GM12892 (cell line): ENCODE measurements around the gene NECAB3.
"Not testable (repeated sequence)": the region's sequence is repeated elsewhere in the genome, so short reads cannot be mapped to it uniquely, and the experiment has no call there.

Experiments
- DNase-seq: peaks from one replicate; pipeline ENCODE4 v3.0.0; 2011; ENCODE audit not compliant: insufficient read length
- FAIRE-seq: peaks from 2 replicates; lab custom pipeline; 2011; peaks lifted over from hg19 to GRCh38; lab: Jason Lieb, UNC
- POLR2A ChIP-seq: IDR thresholded peaks from 2 replicates; pipeline ENCODE4 v1.6.1; 2011; ENCODE audit warnings: low read depth, low read length, control low read depth
- POLR2AphosphoS5 ChIP-seq: IDR thresholded peaks from 2 replicates; pipeline ENCODE4 v1.6.1; 2011; ENCODE audit warnings: low read depth, low read length, control low read depth
- TAF1 ChIP-seq: IDR thresholded peaks from 2 replicates; pipeline ENCODE4 v1.6.1; 2011; ENCODE audit warnings: low read depth, mild to moderate bottlenecking, control low read depth, low read length, borderline replicate concordance

The NECAB3 gene

GRCh38 chr20:33709398-33709797 lies 35.2 kb upstream of the NECAB3 start:
- no peak for FAIRE-seq
- DNase-seq = no peak
- TF ChIP-seq TAF1 (no peak), POLR2A (no peak)

GRCh38 chr20:33707668-33708067 lies 33.4 kb upstream of the NECAB3 start:
- DNase-seq = no peak
- TF ChIP-seq POLR2AphosphoS5 (no peak), POLR2A (no peak), TAF1 (no peak)
- FAIRE-seq = no peak

GRCh38 chr20:33704197-33704924 lies 30.1 kb upstream of the NECAB3 start:
- no peak for DNase-seq
- TF ChIP-seq POLR2AphosphoS5 = no peak
- no peak for TF ChIP-seq POLR2A
- no peak for TF ChIP-seq TAF1
- FAIRE-seq = no peak

DNA sequence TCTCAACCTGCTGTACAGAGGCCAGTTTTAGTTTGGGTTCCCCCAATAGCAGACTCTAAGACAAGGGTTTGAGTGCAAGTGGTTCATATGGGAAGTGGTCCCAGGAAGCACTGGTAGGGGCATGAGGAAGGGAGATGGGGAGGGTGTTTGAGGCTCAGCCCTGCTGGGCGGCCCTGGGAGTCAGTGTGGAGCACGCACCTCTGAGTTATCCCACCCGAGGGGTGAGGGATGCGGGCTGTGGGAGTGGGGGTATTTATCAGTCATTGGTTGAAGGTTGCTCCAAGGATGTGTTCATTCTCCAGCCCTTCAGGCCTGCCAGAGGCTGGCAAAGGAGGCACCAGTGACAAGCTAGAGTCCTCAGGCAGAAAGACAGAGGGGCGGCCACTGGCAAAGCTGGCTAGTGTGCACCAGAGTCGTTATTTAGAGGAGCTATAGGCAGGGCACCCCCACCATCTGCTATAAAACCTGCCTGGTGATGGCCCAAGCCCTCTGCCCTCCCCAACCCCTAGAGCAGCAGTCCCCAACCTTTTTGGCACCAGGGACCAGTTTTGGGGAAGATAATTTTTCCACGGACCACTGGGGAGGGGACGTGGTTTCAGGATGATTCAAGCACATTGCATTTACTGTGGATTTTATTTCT lies 29.4 kb upstream of the NECAB3 start:
- DNase-seq (no peak), FAIRE-seq (no peak)
- TF ChIP-seq TAF1 (no peak), POLR2A (no peak), POLR2AphosphoS5 (no peak)

- FAIRE-seq = no peak
- DNase-seq = no peak
- TF ChIP-seq TAF1 (no peak), POLR2AphosphoS5 (no peak), POLR2A (no peak)
Measured at GRCh38 chr20:33702861-33703260, 28.6 kb upstream of the NECAB3 start.

GRCh38 chr20:33701629-33702450 lies 27.6 kb upstream of the NECAB3 start:
- FAIRE-seq (no peak), DNase-seq (no peak)
- TF ChIP-seq POLR2A = no peak
- no peak for TF ChIP-seq POLR2AphosphoS5
- TF ChIP-seq TAF1 = no peak

GRCh38 chr20:33700696-33701441 lies 26.6 kb upstream of the NECAB3 start:
- not testable (repeated sequence) for FAIRE-seq, DNase-seq

DNA sequence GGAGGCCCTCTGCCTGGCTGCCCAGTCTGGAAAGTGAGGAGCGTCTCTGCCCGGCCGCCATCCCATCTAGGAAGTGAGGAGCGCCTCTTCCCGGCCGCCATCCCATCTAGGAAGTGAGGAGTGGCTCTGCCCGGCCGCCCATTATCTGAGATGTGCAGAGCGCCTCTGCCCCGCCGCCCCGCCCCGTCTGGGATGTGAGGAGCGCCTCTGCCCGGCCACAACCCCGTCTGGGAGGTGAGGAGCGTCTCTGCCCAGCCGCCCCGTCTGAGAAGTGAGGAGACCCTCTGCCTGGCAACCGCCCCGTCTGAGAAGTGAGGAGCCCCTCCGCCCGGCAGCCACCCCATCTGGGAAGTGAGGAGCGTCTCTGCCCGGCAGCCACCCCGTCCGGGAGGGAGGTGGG lies 24.7 kb upstream of the NECAB3 start:
- FAIRE-seq, DNase-seq: not testable (repeated sequence)

DNA sequence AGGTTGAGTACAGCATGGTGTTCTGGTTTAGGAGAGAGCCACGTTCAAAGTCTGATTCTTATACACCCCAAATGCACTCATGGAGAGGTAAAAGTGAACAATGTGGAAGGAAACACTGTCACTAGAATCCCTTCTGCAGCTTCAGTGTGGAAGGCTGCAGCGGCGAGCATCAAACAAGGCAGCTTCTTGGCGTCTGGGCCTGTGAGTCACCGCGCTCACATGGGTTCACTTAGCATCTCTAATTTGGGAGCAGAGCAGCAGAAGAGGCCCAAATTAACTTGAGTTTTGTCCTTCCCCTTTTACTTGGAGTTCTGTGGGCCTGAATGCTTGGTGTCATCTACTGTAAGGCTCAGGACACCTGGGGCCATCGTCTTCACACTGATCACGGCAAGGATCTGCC lies 22.9 kb upstream of the NECAB3 start:
- no peak for DNase-seq
- no peak for FAIRE-seq

DNA sequence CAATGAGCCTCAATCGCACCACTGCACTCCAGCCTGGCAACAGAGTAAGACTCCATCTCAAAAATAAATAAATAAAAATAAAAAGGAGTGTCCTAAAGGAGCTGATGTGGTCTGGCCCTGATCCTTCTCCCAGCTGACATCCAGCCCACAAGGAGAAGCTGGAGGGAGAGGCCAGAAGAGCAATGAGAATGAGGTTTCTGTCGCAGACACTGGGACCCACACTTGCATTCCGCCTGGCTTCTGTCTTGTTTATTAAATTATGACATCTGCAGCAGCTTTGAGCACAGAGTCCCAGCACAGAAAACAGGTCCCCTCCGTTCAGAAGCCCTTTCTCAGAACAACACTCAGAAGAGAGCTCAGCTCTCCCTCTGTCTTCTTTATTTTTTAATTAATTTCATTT lies 22.2 kb upstream of the NECAB3 start:
- TF ChIP-seq POLR2AphosphoS5 (no peak), TAF1 (no peak), POLR2A (no peak)
- FAIRE-seq (no peak), DNase-seq (no peak)

More for the DNA sequence above, 22.9 kb upstream of the NECAB3 start:
- no peak for TF ChIP-seq TAF1
- no peak for TF ChIP-seq POLR2AphosphoS5
- TF ChIP-seq POLR2A = no peak

GRCh38 chr20:33694639-33695012 lies 20.4 kb upstream of the NECAB3 start:
- FAIRE-seq (no peak), DNase-seq (no peak)
- TF ChIP-seq POLR2AphosphoS5 (no peak), TAF1 (no peak), POLR2A (no peak)
